GM19099 (cell line): ENCODE measurements around the gene PCARE.
A peak's percentile ranks its signal among the peaks of the same experiment; 100 is the strongest.

ENCODE experiments used
- POLR2A ChIP-seq: IDR thresholded peaks from 3 replicates; pipeline ENCODE4 v1.6.1; 2011; ENCODE audit warnings: low read depth; ENCODE audit not compliant: insufficient read length; ENCODE audit errors: extremely low read depth

The PCARE gene

GRCh38 chr2:29074411-29074810 lies at the start of gene PCARE:
Gene PCARE (minus strand): TSS chr2:29074523. CDS start chr2:29074261, 262 bp downstream.
- TF ChIP-seq POLR2A, result no peak

GRCh38 chr2:29123617-29124349 lies 49.5 kb upstream of the PCARE start:
- no peak for TF ChIP-seq POLR2A

GRCh38 chr2:29120846-29121245 lies 46.5 kb upstream of the PCARE start:
- no peak for TF ChIP-seq POLR2A

- no peak for TF ChIP-seq POLR2A
Measured at GRCh38 chr2:29119211-29119610, 44.9 kb upstream of the PCARE start.

GRCh38 chr2:29117636-29118303 lies 43.4 kb upstream of the PCARE start:
- TF ChIP-seq POLR2A, result no peak

- TF ChIP-seq POLR2A, result peak; percentile 60
Measured at GRCh38 chr2:29115797-29116781, 41.8 kb upstream of the PCARE start.

GRCh38 chr2:29114946-29115609 lies 40.8 kb upstream of the PCARE start, which contains the start of gene CLIP4:
Gene CLIP4 (plus strand): TSS chr2:29115415. CDS start chr2:29121389, 5,974 bp downstream.
- peak; percentile 67 for TF ChIP-seq POLR2A

- no peak for TF ChIP-seq POLR2A
Measured at GRCh38 chr2:29114586-29114945, 40.2 kb upstream of the PCARE start.

GRCh38 chr2:29113891-29114321 lies 39.6 kb upstream of the PCARE start:
- no peak for TF ChIP-seq POLR2A

GRCh38 chr2:29113027-29113686 lies 38.8 kb upstream of the PCARE start:
- no peak for TF ChIP-seq POLR2A

GRCh38 chr2:29112379-29112778 lies 38.1 kb upstream of the PCARE start:
- TF ChIP-seq POLR2A, result no peak

GRCh38 chr2:29110916-29111535 lies 36.7 kb upstream of the PCARE start:
- no peak for TF ChIP-seq POLR2A

- no peak for TF ChIP-seq POLR2A
Measured at GRCh38 chr2:29109246-29109645, 34.9 kb upstream of the PCARE start.

- TF ChIP-seq POLR2A, result no peak
Measured at GRCh38 chr2:29108225-29108624, 33.9 kb upstream of the PCARE start.
